ENCODE measurements around the gene ZC3H18.

The ZC3H18 gene

DNA sequence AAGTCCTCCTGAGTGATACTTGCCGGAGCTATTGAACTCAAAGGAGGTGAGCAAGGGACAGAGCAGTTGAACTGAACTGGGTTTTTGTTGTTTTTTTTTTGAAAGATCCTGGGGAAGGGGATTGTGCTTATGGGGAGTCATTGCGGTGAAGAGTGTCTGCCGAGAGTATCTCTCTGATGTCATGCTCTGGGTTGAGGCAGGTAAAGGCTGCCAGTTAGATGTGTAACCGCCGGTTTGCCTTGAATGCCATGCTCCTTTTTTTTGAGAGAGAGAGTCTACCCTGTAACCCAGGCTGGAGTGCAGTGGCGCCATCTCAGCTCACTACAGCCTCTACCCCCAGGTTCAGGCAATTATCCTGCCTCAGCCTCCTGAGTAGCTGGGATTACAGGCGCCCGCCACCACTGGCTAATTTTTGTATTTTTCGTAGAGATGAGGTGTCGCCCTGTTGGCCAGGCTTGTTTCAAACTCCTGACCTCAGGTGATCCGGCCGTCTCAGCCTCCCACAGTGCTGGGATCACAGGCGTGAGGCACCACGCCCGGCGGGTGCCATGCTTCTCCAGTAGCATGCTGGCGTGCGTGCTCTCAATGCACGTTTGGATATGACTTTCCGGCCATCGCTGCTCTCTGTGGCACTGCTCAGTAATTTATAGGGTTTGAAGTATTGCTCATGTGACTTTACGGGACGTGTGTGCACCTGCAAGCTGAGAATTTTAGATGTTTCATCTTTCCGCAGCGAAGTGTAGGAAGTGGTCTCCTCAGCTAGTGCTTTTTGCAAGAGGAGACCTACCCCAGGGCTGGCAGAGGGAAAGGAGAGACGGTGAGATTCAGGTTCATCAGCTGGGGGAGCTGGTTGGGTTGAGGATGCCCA lies 8.5 kb downstream of the ZC3H18 start:
- ChIA-PET CTCF (interaction anchor here (0.5 kb wide), 1 partner anchor 577 kb away, joined by 3 read pairs; no protein-coding TSS in a partner anchor), POLR2A (interaction anchor here (1.4 kb wide), 1 partner anchor 9 kb away, joined by 4 read pairs; the partner anchor contains the start of gene ZC3H18)
- no peak for TF ChIP-seq CTBP1 (IDR thresholded peaks at IDR 0.05; ENCODE audit: borderline replicate concordance)
- TF ChIP-seq NFRKB (IDR thresholded peaks at IDR 0.05), result no peak
- TF ChIP-seq HDGF (IDR thresholded peaks at IDR 0.05; ENCODE audit: borderline replicate concordance), result no peak
- TF ChIP-seq FOXA1 (IDR thresholded peaks at IDR 0.05), result no peak
- no peak for TF ChIP-seq FOXM1 (IDR thresholded peaks at IDR 0.05; ENCODE audit: borderline replicate concordance)
- TF ChIP-seq ELF4 (IDR thresholded peaks at IDR 0.05), result no peak
- TF ChIP-seq SUZ12 (IDR thresholded peaks at IDR 0.05), result no peak
- no peak for TF ChIP-seq ARNT (IDR thresholded peaks at IDR 0.05)
- no peak for TF ChIP-seq LEF1 (IDR thresholded peaks at IDR 0.05; ENCODE audit: borderline replicate concordance)
- no peak for TF ChIP-seq SP1 (IDR thresholded peaks at IDR 0.05)
- no peak for TF ChIP-seq TARDBP (IDR thresholded peaks at IDR 0.05)
- TF ChIP-seq FOXK2 (IDR thresholded peaks at IDR 0.05), result no peak
- no peak for TF ChIP-seq L3MBTL2 (conservative IDR thresholded peaks at IDR 0.05)
- TF ChIP-seq, protein P1, sequence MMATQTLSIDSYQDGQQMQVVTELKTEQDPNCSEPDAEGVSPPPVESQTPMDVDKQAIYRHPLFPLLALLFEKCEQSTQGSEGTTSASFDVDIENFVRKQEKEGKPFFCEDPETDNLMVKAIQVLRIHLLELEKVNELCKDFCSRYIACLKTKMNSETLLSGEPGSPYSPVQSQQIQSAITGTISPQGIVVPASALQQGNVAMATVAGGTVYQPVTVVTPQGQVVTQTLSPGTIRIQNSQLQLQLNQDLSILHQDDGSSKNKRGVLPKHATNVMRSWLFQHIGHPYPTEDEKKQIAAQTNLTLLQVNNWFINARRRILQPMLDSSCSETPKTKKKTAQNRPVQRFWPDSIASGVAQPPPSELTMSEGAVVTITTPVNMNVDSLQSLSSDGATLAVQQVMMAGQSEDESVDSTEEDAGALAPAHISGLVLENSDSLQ (IDR thresholded peaks at IDR 0.05), result no peak
- no peak for TF ChIP-seq ZNF384 (IDR thresholded peaks at IDR 0.05)
- no peak for TF ChIP-seq BHLHE40 (IDR thresholded peaks at IDR 0.05; ENCODE audit: borderline replicate concordance)
- DNase-seq (ENCODE audit: extremely low spot score), result no peak

DNA sequence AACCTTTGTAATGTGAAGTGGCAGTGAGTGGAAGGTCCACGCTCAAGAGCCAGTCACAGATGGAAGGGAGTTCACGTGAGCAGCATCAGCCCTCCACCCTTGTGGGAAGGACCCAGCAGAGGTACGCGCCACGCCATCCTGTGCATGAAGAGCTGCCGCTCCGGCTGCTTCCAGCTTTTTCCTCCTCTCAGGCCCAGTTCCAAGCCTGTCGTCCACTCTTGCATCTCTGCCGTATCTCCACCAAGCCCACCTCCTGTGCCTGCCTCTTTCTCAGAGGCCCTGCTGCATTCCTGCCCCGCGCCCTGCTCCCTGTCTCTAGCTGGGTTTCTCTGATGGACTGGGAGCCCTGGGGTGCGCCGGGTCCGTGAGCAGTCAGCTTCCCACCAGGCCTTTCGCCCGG lies 10.2 kb downstream of the ZC3H18 start:
- CTCF ChIA-PET, result no interaction called here
- no peak for TF ChIP-seq ZNF384 (IDR thresholded peaks at IDR 0.05)
- no peak for TF ChIP-seq FOXM1 (IDR thresholded peaks at IDR 0.05; ENCODE audit: borderline replicate concordance)
- TF ChIP-seq, protein P1 (IDR thresholded peaks at IDR 0.05), result no peak
- TF ChIP-seq FOXK2 (IDR thresholded peaks at IDR 0.05), result no peak
- TF ChIP-seq BHLHE40 (IDR thresholded peaks at IDR 0.05; ENCODE audit: borderline replicate concordance), result no peak
- no peak for TF ChIP-seq FOXA1 (IDR thresholded peaks at IDR 0.05)
- no peak for TF ChIP-seq NFRKB (IDR thresholded peaks at IDR 0.05)
- no peak for TF ChIP-seq SP1 (IDR thresholded peaks at IDR 0.05)
- TF ChIP-seq TARDBP (IDR thresholded peaks at IDR 0.05), result no peak
- no peak for TF ChIP-seq ELF4 (IDR thresholded peaks at IDR 0.05)
- TF ChIP-seq ARNT (IDR thresholded peaks at IDR 0.05), result no peak
- no peak for TF ChIP-seq CTBP1 (IDR thresholded peaks at IDR 0.05; ENCODE audit: borderline replicate concordance)
- TF ChIP-seq SUZ12 (IDR thresholded peaks at IDR 0.05), result no peak
- no peak for TF ChIP-seq HDGF (IDR thresholded peaks at IDR 0.05; ENCODE audit: borderline replicate concordance)
- no peak for TF ChIP-seq L3MBTL2 (conservative IDR thresholded peaks at IDR 0.05)
- TF ChIP-seq LEF1 (IDR thresholded peaks at IDR 0.05; ENCODE audit: borderline replicate concordance), result no peak
- DNase-seq (ENCODE audit: extremely low spot score), result no peak
- POLR2A ChIA-PET, result no interaction called here

DNA sequence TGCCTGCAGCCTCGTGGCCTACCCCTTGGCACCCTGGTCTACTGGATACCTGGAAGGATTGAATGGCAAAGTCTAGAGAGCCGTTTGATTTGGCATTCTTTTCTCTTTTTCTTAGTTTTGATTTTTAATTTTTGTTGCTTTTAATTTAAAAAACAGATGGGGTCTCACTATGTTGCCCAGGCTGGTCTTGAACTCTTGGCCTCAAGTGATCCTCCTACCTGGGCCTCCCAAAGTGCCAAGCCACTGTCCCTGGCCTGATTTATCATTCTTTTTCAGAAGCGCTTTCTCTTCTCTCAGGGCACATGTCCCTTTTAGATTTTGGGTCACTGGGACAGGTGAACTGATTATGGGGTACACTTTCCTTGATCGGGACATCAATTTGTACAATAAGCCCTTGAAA lies 10.8 kb downstream of the ZC3H18 start:
- ChIA-PET CTCF (no interaction called here), POLR2A (interaction anchor here (1.9 kb wide), 1 partner anchor 11 kb away, joined by 10 read pairs; the partner anchor contains the start of gene ZC3H18)
- no peak for TF ChIP-seq TARDBP (IDR thresholded peaks at IDR 0.05)
- TF ChIP-seq SUZ12 (IDR thresholded peaks at IDR 0.05), result no peak
- TF ChIP-seq LEF1 (IDR thresholded peaks at IDR 0.05; ENCODE audit: borderline replicate concordance), result no peak
- TF ChIP-seq NFRKB (IDR thresholded peaks at IDR 0.05), result no peak
- TF ChIP-seq BHLHE40 (IDR thresholded peaks at IDR 0.05; ENCODE audit: borderline replicate concordance), result no peak
- no peak for TF ChIP-seq FOXA1 (IDR thresholded peaks at IDR 0.05)
- no peak for TF ChIP-seq FOXM1 (IDR thresholded peaks at IDR 0.05; ENCODE audit: borderline replicate concordance)
- TF ChIP-seq ZNF384 (IDR thresholded peaks at IDR 0.05), result no peak
- TF ChIP-seq FOXK2 (IDR thresholded peaks at IDR 0.05), result no peak
- TF ChIP-seq, protein P1 (IDR thresholded peaks at IDR 0.05), result no peak
- no peak for TF ChIP-seq SP1 (IDR thresholded peaks at IDR 0.05)
- TF ChIP-seq ELF4 (IDR thresholded peaks at IDR 0.05), result no peak
- no peak for TF ChIP-seq HDGF (IDR thresholded peaks at IDR 0.05; ENCODE audit: borderline replicate concordance)
- TF ChIP-seq L3MBTL2 (conservative IDR thresholded peaks at IDR 0.05), result no peak
- no peak for DNase-seq (ENCODE audit: extremely low spot score)

DNA sequence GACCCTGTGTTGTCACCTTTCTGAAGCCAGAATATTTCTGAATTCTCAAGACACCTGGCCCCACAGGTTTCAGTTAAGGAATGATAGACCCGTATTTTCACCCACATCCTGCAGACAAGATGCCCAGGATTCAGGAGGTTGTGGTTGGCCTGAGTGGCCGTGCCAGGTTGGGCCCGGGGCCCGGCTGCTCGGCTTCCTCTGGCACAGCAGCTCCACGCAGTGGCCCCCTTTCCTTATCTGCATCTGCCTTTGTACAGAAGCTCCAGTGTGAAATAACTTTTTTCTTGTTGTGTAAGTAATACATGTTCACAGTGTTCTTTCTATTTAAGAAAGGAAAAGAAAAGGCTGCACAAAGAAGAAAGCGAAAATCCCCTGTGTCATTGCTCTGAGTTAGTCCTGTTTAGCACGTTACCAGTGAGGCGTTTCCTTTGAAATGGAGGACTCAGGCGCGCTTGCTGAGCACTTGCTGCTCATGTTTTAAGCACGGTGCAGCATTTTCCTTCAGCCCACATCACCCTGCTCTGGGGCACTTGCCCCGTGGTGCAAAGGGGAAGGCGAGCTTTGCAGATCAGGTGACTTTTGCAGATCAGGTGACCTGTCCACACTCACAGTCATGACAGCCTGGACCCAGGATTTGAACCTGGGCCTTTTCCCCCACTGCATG lies 12.8 kb downstream of the ZC3H18 start:
- no peak for DNase-seq (ENCODE audit: extremely low spot score)
- ChIA-PET CTCF (no interaction called here), POLR2A (no interaction called here)
- TF ChIP-seq ARNT (IDR thresholded peaks at IDR 0.05) (no peak), ELF4 (IDR thresholded peaks at IDR 0.05) (no peak), HDGF (IDR thresholded peaks at IDR 0.05; ENCODE audit: borderline replicate concordance) (no peak), NFRKB (IDR thresholded peaks at IDR 0.05) (no peak), SP1 (IDR thresholded peaks at IDR 0.05) (no peak), FOXM1 (IDR thresholded peaks at IDR 0.05; ENCODE audit: borderline replicate concordance) (no peak), L3MBTL2 (conservative IDR thresholded peaks at IDR 0.05) (no peak), BHLHE40 (IDR thresholded peaks at IDR 0.05; ENCODE audit: borderline replicate concordance) (no peak), FOXK2 (IDR thresholded peaks at IDR 0.05) (no peak), SUZ12 (IDR thresholded peaks at IDR 0.05) (no peak), TARDBP (IDR thresholded peaks at IDR 0.05) (no peak), ZNF384 (IDR thresholded peaks at IDR 0.05) (no peak), CTBP1 (IDR thresholded peaks at IDR 0.05; ENCODE audit: borderline replicate concordance) (no peak), LEF1 (IDR thresholded peaks at IDR 0.05; ENCODE audit: borderline replicate concordance) (no peak)
- TF ChIP-seq, protein P1 (IDR thresholded peaks at IDR 0.05), result no peak

Measured in HEK293T (cell line).